Upper lobe of right lung (tissue), 1 donor: ENCODE data around the gene NMNAT1. TPM values are rescaled to one million over a fixed set of nuclear protein-coding genes. Genes with fewer than 3 reads are reported as not detected.

Source experiments
- ATAC-seq: fragments of 200-7000 bp; cut with Tn5 transposase; one replicate; pipeline ENCODE4 v1.9.1; 2020; ENCODE audit warnings: mild to moderate bottlenecking, moderate library complexity
- DNase-seq: peaks from one replicate; pipeline ENCODE4 v3.0.0-alpha.2; 2020
- H3K27ac ChIP-seq: fragments of 200-600 bp; one replicate; pipeline ENCODE4 v1.8.0; 2022
- H3K27me3 ChIP-seq: fragments of 200-600 bp; one replicate; pipeline ENCODE4 v1.8.0; 2022; ENCODE audit warnings: mild to moderate bottlenecking
- H3K36me3 ChIP-seq: fragments of 200-600 bp; one replicate; pipeline ENCODE4 v1.8.0; 2022
- H3K4me1 ChIP-seq: fragments of 200-600 bp; one replicate; pipeline ENCODE4 v1.8.0; 2022
- H3K4me3 ChIP-seq: fragments of 200-600 bp; one replicate; pipeline ENCODE4 v1.8.0; 2022; ENCODE audit warnings: mild to moderate bottlenecking
- H3K9me3 ChIP-seq: fragments of 200-600 bp; one replicate; pipeline ENCODE4 v1.8.0; 2022
- intact Hi-C: fragments of 100-400 bp; cut with DNase I; formaldehyde crosslinking; loops from one replicate; pipeline ENCODE4 v1.11.0; 2022
- total RNA-seq: library from RNA; stranded (reverse); fragmentation: NEBNext Ultra II Directional; extraction: Animal tissue kit (Norgen Biotek cat#: 25700); gene quantifications from one replicate; pipeline ENCODE4 v1.2.1, GENCODE V29; 2021
- TF ChIP-seq, protein P1 (sequence below): fragments of 200-600 bp; IDR thresholded peaks from one replicate; pipeline ENCODE4 v1.8.0; 2022; ENCODE audit warnings: antibody characterized with exemption
- donor health status: DM: no; HTN: yes; CAD: no; lungs with severe emphysema.

Gene NMNAT1
- total RNA-seq, 1 donor from 2014 or later, result 9.1 TPM

DNA sequence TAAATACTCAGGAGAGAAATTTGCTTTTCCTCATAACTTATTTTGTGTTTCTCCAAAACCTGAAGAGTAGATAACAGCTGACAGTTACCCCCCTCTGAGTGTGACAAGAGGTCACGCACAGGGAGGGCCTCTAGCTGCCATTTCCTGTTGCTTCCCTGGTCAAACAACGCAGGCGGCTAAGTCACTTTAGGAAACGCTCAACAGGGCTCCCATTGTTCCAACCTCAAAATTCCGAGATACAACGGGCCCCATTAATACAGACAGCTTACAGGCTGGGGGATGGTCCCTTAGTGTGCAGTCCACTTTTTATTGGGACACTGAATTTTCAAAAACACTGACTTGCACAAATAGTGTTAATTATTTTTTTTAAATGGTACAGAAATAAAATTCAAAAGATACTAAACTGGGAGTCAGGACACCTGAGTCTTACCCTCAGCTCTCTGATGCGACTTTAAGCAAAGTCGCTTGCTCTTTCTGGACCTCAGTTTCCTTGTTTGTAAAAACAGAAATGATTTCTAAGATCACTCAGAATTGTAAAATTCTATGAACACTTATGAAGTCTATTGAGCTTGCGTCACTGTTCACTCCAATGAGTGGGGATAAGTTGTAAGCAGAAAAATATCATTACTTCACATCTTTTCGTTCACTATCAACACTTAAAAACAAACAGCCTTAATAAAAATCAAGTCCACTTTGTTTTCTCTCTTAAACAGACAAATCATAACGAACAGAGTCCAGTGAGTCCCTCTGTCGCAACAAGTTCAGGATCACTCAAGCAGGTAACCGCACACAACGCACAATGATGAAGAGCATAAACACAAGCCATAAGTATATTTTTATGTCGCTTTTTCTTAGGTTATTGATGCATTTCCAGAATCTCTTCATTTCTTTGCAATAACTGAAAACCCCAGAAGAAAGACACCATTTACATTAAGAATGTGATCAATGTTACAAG lies 13.6 kb upstream of the NMNAT1 start:
- DNase-seq, result no peak
- Histone ChIP-seq H3K4me3 (no peak overlapping the region), H3K27me3 (no peaks in the 10 kb centered on the region), H3K27ac (no peak overlapping the region), H3K4me1 (no peaks in the 10 kb centered on the region), H3K36me3 (peaks cover 53% of the 10 kb centered on the region), H3K9me3 (no peaks in the 10 kb centered on the region)
- intact Hi-C loops, result no loop called here
- TF ChIP-seq, protein P1, sequence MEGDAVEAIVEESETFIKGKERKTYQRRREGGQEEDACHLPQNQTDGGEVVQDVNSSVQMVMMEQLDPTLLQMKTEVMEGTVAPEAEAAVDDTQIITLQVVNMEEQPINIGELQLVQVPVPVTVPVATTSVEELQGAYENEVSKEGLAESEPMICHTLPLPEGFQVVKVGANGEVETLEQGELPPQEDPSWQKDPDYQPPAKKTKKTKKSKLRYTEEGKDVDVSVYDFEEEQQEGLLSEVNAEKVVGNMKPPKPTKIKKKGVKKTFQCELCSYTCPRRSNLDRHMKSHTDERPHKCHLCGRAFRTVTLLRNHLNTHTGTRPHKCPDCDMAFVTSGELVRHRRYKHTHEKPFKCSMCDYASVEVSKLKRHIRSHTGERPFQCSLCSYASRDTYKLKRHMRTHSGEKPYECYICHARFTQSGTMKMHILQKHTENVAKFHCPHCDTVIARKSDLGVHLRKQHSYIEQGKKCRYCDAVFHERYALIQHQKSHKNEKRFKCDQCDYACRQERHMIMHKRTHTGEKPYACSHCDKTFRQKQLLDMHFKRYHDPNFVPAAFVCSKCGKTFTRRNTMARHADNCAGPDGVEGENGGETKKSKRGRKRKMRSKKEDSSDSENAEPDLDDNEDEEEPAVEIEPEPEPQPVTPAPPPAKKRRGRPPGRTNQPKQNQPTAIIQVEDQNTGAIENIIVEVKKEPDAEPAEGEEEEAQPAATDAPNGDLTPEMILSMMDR, result no peak
- no peak for ATAC-seq

DNA sequence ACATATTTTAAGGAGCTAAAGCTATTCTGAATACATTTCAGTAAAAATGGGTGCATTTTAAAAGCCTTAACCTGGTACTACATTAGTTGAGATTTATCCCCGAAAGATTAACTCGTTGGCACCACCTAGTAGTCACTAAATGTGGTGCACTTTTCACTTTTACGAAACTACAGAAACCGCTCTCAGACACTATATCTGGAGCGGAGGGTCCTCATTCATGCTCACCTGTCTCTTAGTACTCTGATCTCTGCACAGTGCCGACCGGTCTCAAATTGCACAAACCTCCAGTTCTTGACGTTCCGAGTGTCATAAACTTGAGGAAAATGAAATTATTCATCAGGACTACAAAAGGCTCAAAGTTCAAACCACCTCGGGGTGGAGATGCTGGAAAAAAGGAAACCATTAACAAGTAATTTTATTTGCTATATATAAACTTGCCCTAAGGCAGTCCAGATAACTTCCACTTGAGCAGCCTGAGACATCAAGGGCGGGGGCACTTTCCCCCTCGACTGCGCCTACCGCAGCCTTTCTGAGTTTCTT lies 806 bp upstream of the NMNAT1 start:
- Histone ChIP-seq H3K4me1 (peaks cover 14% of the 10 kb centered on the region), H3K36me3 (peaks cover 15% of the 10 kb centered on the region), H3K27me3 (no peaks in the 10 kb centered on the region), H3K27ac (peak overlapping the region; percentile 88), H3K4me3 (peak overlapping the region; percentile 76), H3K9me3 (no peaks in the 10 kb centered on the region)
- DNase-seq (no peak), ATAC-seq (peak; percentile 58)
- TF ChIP-seq, protein P1, result peak; percentile 47
- intact Hi-C loops, result loop anchor here (5.0 kb wide), 1 partner anchor 65 kb away; no protein-coding TSS in a partner anchor

DNA sequence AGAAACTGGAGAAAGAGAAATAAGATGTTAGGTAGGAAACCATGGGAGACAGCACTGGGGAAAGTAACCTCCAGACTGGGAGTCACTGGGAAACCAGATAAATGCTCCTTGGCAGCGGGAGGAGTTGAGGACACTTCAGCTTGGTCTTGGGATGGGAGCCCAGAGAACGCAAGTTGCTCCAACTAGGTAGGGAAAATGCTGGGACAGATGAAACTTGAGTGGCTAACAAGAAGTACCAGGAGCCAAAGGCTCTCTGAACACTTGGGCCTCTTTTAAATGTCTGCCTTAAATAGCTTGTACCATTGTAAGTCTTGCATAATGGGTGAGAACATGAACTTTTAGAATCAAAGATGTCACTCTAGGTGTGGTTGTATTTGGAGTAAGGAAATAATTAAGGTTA lies 3.0 kb downstream of the NMNAT1 start:
- no peak overlapping the region for H3K4me3 ChIP-seq
- H3K27me3 ChIP-seq, result no peaks in the 10 kb centered on the region
- H3K4me1 ChIP-seq, result peaks cover 22% of the 10 kb centered on the region
- TF ChIP-seq, protein P1, result no peak
- H3K36me3 ChIP-seq, result peaks cover 7% of the 10 kb centered on the region
- no peak for DNase-seq
- no peak for ATAC-seq
- intact Hi-C loops, result no loop called here
- no peaks in the 10 kb centered on the region for H3K9me3 ChIP-seq
- H3K27ac ChIP-seq, result no peak overlapping the region

DNA sequence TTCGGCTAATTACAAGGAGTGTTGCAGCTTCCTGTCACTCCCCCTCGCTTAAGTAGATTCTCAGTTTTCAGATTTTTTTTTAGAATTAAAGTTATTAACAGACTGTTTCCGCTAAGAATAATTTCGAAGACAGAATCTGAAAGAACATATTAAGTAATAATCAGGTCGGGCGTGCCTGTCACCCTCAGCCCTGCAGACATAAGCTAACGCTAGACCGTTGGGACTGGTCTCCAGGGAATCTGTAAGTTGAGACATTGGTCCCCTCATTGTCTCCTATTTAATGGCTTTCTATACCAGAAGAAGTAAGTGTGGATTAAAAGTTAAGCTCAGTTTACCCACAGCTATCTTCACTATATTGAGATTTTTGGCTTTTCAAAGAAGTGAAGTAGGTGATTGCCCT lies 14.5 kb downstream of the NMNAT1 start:
- Histone ChIP-seq H3K27ac (no peak overlapping the region), H3K27me3 (no peaks in the 10 kb centered on the region), H3K4me1 (no peaks in the 10 kb centered on the region), H3K9me3 (no peaks in the 10 kb centered on the region), H3K36me3 (no peaks in the 10 kb centered on the region), H3K4me3 (no peak overlapping the region)
- ATAC-seq (no peak), DNase-seq (no peak)
- TF ChIP-seq, protein P1, result no peak
- intact Hi-C loops, result no loop called here

DNA sequence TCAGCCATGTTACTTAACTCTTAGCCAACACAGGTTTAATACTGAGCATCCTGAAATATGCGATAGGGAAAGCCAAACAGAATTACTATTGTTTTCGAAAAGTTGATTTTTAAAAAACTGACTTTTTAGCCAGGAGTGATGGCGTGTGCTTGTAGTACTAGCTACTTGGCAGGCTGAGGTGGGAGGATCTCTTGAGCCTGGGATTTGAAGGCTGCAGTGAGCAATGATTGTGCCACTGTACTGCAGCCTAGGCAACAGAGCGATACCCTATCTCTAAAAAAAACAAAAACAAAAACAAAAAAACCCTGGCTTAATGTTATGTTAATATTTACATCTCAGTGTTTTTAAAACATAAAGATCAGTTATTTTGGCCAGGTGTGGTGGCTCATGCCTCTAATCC lies 16.7 kb downstream of the NMNAT1 start:
- TF ChIP-seq, protein P1, result no peak
- intact Hi-C loops, result no loop called here
- ATAC-seq, result no peak

More for the DNA sequence above, 16.7 kb downstream of the NMNAT1 start:
- Histone ChIP-seq H3K4me1 (no peaks in the 10 kb centered on the region), H3K27ac (no peak overlapping the region), H3K4me3 (no peak overlapping the region), H3K36me3 (no peaks in the 10 kb centered on the region), H3K27me3 (no peaks in the 10 kb centered on the region), H3K9me3 (no peaks in the 10 kb centered on the region)
- DNase-seq, result no peak
